ENCODE measurements around the gene COLEC11. TPM values are rescaled to one million over a fixed set of nuclear protein-coding genes. Genes with fewer than 3 reads are reported as not detected.

COLEC11 gene
- total and polyA plus RNA-seq, 2 of the 13 experiments (the other 11 are each of a cell fraction or from before 2014, with no cell fraction given), result 1.5 to 3.0 TPM

- TF ChIP-seq ZNF318 (CRISPR knock-in tag; IDR thresholded peaks at IDR 0.05) (peak; percentile 45; the same call in 1 of the 2 replicates), SMAD1 (CRISPR knock-in tag; IDR thresholded peaks at IDR 0.05; ENCODE audit: borderline replicate concordance, low read depth) (0 out of 2 replicates have a peak, but pooled peaks have one; percentile 20), TBX2 (CRISPR knock-in tag; IDR thresholded peaks at IDR 0.05; ENCODE audit: borderline replicate concordance) (0 out of 2 replicates have a peak, but pooled peaks have one; percentile 52), LCORL (IDR thresholded peaks at IDR 0.05) (no peak), LCORL (CRISPR knock-in tag; IDR thresholded peaks at IDR 0.05) (no peak), ZFP91 (CRISPR knock-in tag; IDR thresholded peaks at IDR 0.05; ENCODE audit: borderline replicate concordance) (no peak)
Observed at GRCh38 chr2:3650140-3650920, 55.4 kb downstream of the COLEC11 start (continued).
